Measurements from ENCODE around the gene OSMR. TPM values are rescaled to one million over a fixed set of nuclear protein-coding genes. Genes with fewer than 3 reads are reported as not detected.

Gene OSMR
- total RNA-seq, 4 donors from 2014 or later, result 33.1 to 97.5 (median 42.8) TPM

GRCh38 chr5:38892363-38892762, 46.6 kb downstream of the OSMR start:
- WGBS, 2 donors, result 96 to 97% methylated on average over 3 of the region's 3 CpGs

DNA sequence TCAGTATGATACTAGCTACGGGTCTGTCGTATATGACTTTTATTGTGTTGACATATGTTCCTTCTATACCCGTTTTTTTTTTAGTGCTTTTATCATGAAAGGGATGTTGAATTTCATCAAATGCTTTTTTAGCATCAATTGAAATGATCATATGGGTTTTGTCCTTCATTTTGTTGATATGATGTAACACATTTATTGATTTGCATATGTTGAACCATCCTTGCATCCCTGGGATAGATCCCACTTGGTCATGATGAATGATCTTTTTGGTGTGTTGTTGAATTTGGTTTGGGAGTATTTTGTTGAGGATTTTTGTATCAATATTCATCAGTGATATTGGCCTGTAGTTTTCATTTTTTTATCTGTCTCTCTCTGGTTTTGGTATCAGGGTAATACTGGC, 50.9 kb downstream of the OSMR start:
- Histone ChIP-seq H3K27ac (no peak overlapping the region), H3K36me3 (peaks cover 0 to 44% (median 0%) of the 10 kb centered on the region in 3 donors), H3K4me3 (no peak overlapping the region), H3K4me1 (no peaks in the 10 kb centered on the region), H3K27me3 (no peaks in the 10 kb centered on the region), H3K9me3 (peaks cover 0 to 22% (median 10%) of the 10 kb centered on the region in 4 donors)
- WGBS, 2 donors, result 91 to 96% methylated on average over 3 of the region's 3 CpGs
- no peak for TF ChIP-seq EP300 (IDR thresholded peaks at IDR 0.05)
- no peak for TF ChIP-seq POLR2A (IDR thresholded peaks at IDR 0.05)
- DNase-seq (ENCODE audit: low spot score in 2 of 2), result no peak

More at GRCh38 chr5:38892363-38892762, 46.6 kb downstream of the OSMR start:
- DNase-seq (ENCODE audit: low spot score in 2 of 2), result no peak
- no peak overlapping the region for H3K4me3 ChIP-seq
- no peak overlapping the region for H3K27ac ChIP-seq
- TF ChIP-seq, protein P1, sequence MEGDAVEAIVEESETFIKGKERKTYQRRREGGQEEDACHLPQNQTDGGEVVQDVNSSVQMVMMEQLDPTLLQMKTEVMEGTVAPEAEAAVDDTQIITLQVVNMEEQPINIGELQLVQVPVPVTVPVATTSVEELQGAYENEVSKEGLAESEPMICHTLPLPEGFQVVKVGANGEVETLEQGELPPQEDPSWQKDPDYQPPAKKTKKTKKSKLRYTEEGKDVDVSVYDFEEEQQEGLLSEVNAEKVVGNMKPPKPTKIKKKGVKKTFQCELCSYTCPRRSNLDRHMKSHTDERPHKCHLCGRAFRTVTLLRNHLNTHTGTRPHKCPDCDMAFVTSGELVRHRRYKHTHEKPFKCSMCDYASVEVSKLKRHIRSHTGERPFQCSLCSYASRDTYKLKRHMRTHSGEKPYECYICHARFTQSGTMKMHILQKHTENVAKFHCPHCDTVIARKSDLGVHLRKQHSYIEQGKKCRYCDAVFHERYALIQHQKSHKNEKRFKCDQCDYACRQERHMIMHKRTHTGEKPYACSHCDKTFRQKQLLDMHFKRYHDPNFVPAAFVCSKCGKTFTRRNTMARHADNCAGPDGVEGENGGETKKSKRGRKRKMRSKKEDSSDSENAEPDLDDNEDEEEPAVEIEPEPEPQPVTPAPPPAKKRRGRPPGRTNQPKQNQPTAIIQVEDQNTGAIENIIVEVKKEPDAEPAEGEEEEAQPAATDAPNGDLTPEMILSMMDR (IDR thresholded peaks at IDR 0.05), result no peak
- no peak for TF ChIP-seq POLR2A (IDR thresholded peaks at IDR 0.05)
- TF ChIP-seq EP300 (IDR thresholded peaks at IDR 0.05), result no peak
- H3K36me3 ChIP-seq, result peaks cover 0 to 45% (median 0%) of the 10 kb centered on the region in 3 donors
- H3K9me3 ChIP-seq, result peaks cover 0 to 22% (median 10%) of the 10 kb centered on the region in 4 donors
- H3K27me3 ChIP-seq, result no peaks in the 10 kb centered on the region
- no peaks in the 10 kb centered on the region for H3K4me1 ChIP-seq

DNA sequence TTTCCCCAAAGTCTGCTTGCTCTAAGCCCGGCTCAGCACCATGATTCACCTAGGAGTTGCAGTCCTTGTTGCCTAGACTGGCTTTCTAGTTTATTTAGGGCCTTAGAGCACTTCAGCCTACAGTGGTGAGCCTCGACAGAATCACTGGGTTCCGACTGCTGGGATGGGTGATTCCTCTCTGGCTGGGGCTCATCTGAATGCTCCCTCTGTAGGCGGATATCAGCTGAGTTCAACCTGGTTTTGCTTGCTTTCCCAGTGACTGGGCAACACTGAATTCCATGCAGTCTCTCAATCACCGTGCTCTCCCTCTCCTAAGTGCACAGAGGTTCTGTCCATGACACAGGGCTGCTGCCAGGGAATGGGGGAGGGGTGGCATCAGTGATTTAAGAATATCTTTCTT, 54.1 kb downstream of the OSMR start:
- WGBS, 2 donors, result 79 to 94% methylated on average over 5 of the region's 5 CpGs
- DNase-seq (ENCODE audit: low spot score in 2 of 2), result no peak
- Histone ChIP-seq H3K36me3 (peaks cover 0 to 63% (median 0%) of the 10 kb centered on the region in 3 donors), H3K9me3 (peaks cover 0 to 30% (median 9%) of the 10 kb centered on the region in 4 donors), H3K4me3 (no peak overlapping the region), H3K27ac (no peak overlapping the region), H3K4me1 (no peaks in the 10 kb centered on the region), H3K27me3 (no peaks in the 10 kb centered on the region)
- no peak for TF ChIP-seq EP300 (IDR thresholded peaks at IDR 0.05)
- TF ChIP-seq, protein P1 (IDR thresholded peaks at IDR 0.05), result no peak
- TF ChIP-seq POLR2A (IDR thresholded peaks at IDR 0.05), result no peak

DNA sequence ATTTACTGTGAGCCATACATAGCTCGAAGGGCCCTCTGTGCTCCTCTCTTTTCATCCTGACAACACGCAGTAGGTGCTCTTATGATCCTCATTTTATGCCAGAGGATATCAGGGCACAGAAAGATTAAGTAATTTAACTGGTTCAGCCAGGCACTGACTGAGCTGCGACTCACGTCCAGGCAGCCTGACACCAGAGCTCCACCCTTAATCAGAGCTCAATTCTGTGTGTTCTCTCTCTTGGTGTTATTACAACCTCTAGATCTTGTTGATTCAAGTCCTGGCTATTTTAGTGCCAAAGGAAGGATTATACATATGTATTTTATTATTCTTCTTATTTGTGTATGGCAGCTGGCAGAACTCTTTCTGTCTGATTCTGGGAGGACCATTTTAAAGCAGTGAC, 59.7 kb downstream of the OSMR start:
- Histone ChIP-seq H3K27me3 (no peaks in the 10 kb centered on the region), H3K9me3 (peaks cover 0 to 11% (median 0%) of the 10 kb centered on the region in 4 donors), H3K27ac (no peak overlapping the region), H3K4me3 (no peak overlapping the region), H3K36me3 (peaks cover 0 to 77% (median 0%) of the 10 kb centered on the region in 3 donors), H3K4me1 (no peaks in the 10 kb centered on the region)
- TF ChIP-seq EP300 (IDR thresholded peaks at IDR 0.05), result no peak
- no peak for TF ChIP-seq POLR2A (IDR thresholded peaks at IDR 0.05)
- TF ChIP-seq, protein P1 (IDR thresholded peaks at IDR 0.05), result no peak
- DNase-seq (ENCODE audit: low spot score in 2 of 2), result no peak
- 89 to 92% methylated on average over 4 of the region's 4 CpGs for WGBS, 2 donors

- Histone ChIP-seq H3K36me3 (peaks cover 0 to 69% (median 0%) of the 10 kb centered on the region in 3 donors), H3K27ac (no peak overlapping the region)
- TF ChIP-seq EP300 (IDR thresholded peaks at IDR 0.05) (no peak), POLR2A (IDR thresholded peaks at IDR 0.05) (no peak)
- TF ChIP-seq, protein P1 (IDR thresholded peaks at IDR 0.05), result no peak
These were observed 60.7 kb downstream of the OSMR start for GRCh38 chr5:38906503-38906902.

GRCh38 chr5:38911933-38912332, 66.1 kb downstream of the OSMR start:
- DNase-seq (ENCODE audit: low spot score in 2 of 2), result no peak
- H3K4me3 ChIP-seq, result no peak overlapping the region

More at GRCh38 chr5:38906503-38906902, 60.7 kb downstream of the OSMR start:
- DNase-seq (ENCODE audit: low spot score in 2 of 2), result no peak
- Histone ChIP-seq H3K4me3 (no peak overlapping the region), H3K27me3 (no peaks in the 10 kb centered on the region), H3K4me1 (no peaks in the 10 kb centered on the region), H3K9me3 (peaks cover 0 to 11% (median 0%) of the 10 kb centered on the region in 4 donors)

More at GRCh38 chr5:38911933-38912332, 66.1 kb downstream of the OSMR start:
- TF ChIP-seq, protein P1 (IDR thresholded peaks at IDR 0.05), result no peak
- TF ChIP-seq EP300 (IDR thresholded peaks at IDR 0.05), result no peak
- TF ChIP-seq POLR2A (IDR thresholded peaks at IDR 0.05), result no peak
- no peaks in the 10 kb centered on the region for H3K27me3 ChIP-seq
- H3K36me3 ChIP-seq, result peaks cover 0 to 28% (median 0%) of the 10 kb centered on the region in 3 donors
- H3K9me3 ChIP-seq, result no peaks in the 10 kb centered on the region
- WGBS, 2 donors, result 91 to 99% methylated on average over 3 of the region's 3 CpGs
- no peaks in the 10 kb centered on the region for H3K4me1 ChIP-seq
- H3K27ac ChIP-seq, result no peak overlapping the region

All from tibial nerve (tissue), 4 donors.